Nephron progenitor cell (in vitro differentiated cells): ENCODE results near the gene KCNE2.

ENCODE experiments used
- DNase-seq: peaks from one replicate; pipeline ENCODE4 v3.0.0; 2021
- H3K27ac Mint-ChIP-seq: 2 replicates; pipeline ENCODE4 v1.8.0; 2021; ENCODE audit warnings: mild to moderate bottlenecking, moderate library complexity, mixed read lengths
- H3K27me3 Mint-ChIP-seq: 2 replicates; pipeline ENCODE4 v1.8.0; 2021; ENCODE audit warnings: mild to moderate bottlenecking, low read depth, mixed read lengths; ENCODE audit not compliant: poor library complexity
- H3K36me3 Mint-ChIP-seq: 2 replicates; pipeline ENCODE4 v1.8.0; 2021; ENCODE audit warnings: low read depth, mixed read lengths
- H3K4me1 Mint-ChIP-seq: 2 replicates; pipeline ENCODE4 v1.8.0; 2021; ENCODE audit warnings: mixed read lengths
- H3K4me3 Mint-ChIP-seq: 2 replicates; pipeline ENCODE4 v1.8.0; 2021; ENCODE audit warnings: mild to moderate bottlenecking, moderate library complexity, mixed read lengths
- H3K9me3 Mint-ChIP-seq: 2 replicates; pipeline ENCODE4 v1.8.0; 2021; ENCODE audit warnings: mild to moderate bottlenecking, moderate library complexity, mixed read lengths
- TF ChIP-seq, protein P1 (sequence below): fragments of 200-600 bp; sonication (generic); IDR thresholded peaks from 2 replicates; pipeline ENCODE4 v1.5.0; 2021; ENCODE audit warnings: antibody characterized with exemption

Gene KCNE2

DNA sequence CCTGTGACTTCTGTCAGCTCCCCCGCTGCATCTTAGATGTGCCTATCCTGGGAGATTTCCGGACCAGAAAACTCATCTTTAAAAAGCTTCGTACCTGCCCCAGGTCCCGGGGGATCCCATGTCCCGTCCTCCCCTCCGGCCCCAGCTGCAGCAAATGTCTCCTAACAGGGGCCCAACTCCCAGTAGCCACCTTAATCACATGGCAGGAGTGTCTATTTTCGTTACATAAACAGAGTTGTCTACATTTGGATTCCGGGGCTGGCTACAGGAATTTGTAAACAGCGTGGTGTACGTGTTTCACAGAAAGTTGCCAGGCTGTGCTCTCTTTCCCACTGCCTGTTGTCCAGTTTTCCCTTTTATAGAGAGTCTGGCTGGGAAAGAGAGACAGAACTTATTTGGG, 17.9 kb upstream of the KCNE2 start:
- no peak overlapping the region for H3K4me3 Mint-ChIP-seq
- no peak overlapping the region for H3K27ac Mint-ChIP-seq

GRCh38 chr21:34348890-34349519, 14.8 kb upstream of the KCNE2 start:
- peaks cover 9% of the 10 kb centered on the region for H3K27me3 Mint-ChIP-seq
- peaks cover 39% of the 10 kb centered on the region for H3K4me1 Mint-ChIP-seq
- H3K27ac Mint-ChIP-seq: no peak overlapping the region
- no peak for DNase-seq
- H3K9me3 Mint-ChIP-seq: peaks cover 4% of the 10 kb centered on the region
- H3K4me3 Mint-ChIP-seq: no peak overlapping the region
- TF ChIP-seq, protein P1, sequence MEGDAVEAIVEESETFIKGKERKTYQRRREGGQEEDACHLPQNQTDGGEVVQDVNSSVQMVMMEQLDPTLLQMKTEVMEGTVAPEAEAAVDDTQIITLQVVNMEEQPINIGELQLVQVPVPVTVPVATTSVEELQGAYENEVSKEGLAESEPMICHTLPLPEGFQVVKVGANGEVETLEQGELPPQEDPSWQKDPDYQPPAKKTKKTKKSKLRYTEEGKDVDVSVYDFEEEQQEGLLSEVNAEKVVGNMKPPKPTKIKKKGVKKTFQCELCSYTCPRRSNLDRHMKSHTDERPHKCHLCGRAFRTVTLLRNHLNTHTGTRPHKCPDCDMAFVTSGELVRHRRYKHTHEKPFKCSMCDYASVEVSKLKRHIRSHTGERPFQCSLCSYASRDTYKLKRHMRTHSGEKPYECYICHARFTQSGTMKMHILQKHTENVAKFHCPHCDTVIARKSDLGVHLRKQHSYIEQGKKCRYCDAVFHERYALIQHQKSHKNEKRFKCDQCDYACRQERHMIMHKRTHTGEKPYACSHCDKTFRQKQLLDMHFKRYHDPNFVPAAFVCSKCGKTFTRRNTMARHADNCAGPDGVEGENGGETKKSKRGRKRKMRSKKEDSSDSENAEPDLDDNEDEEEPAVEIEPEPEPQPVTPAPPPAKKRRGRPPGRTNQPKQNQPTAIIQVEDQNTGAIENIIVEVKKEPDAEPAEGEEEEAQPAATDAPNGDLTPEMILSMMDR: no peak
- no peaks in the 10 kb centered on the region for H3K36me3 Mint-ChIP-seq

More for the DNA sequence above, 17.9 kb upstream of the KCNE2 start:
- no peak for DNase-seq
- no peaks in the 10 kb centered on the region for H3K36me3 Mint-ChIP-seq
- TF ChIP-seq, protein P1: no peak
- H3K9me3 Mint-ChIP-seq: peaks cover 4% of the 10 kb centered on the region
- H3K4me1 Mint-ChIP-seq: peaks cover 45% of the 10 kb centered on the region
- H3K27me3 Mint-ChIP-seq: peaks cover 6% of the 10 kb centered on the region

DNA sequence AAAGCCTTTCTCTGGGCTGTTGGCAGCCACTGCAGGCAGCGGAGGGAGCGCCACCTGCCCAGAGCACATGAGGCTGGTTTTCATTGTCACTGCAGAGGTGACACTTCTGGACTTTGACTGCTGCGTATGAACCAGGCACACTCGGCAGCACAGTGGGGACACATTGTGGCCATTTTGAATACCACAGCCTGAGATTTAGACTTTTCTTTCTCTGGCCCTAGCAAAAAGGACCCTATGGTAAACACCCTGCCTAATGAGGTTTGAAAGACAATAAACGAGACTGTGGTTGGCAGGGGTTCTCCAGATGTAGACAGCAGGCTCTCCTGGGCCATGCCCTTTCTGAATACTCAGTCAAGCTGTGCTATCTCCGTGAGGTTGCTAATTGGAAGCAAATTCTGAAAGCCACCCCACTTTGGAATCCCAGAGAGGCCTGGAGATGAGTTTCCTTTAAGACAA, 12.0 kb upstream of the KCNE2 start:
- H3K9me3 Mint-ChIP-seq: peaks cover 7% of the 10 kb centered on the region
- no peak overlapping the region for H3K4me3 Mint-ChIP-seq
- TF ChIP-seq, protein P1: peak; percentile 65
- H3K4me1 Mint-ChIP-seq: peaks cover 11% of the 10 kb centered on the region
- peak; percentile 37 for DNase-seq
- H3K36me3 Mint-ChIP-seq: peaks cover 3% of the 10 kb centered on the region
- peaks cover 17% of the 10 kb centered on the region for H3K27me3 Mint-ChIP-seq
- no peak overlapping the region for H3K27ac Mint-ChIP-seq

GRCh38 chr21:34352556-34352955, 11.2 kb upstream of the KCNE2 start:
- DNase-seq: no peak
- peaks cover 17% of the 10 kb centered on the region for H3K27me3 Mint-ChIP-seq
- no peak overlapping the region for H3K27ac Mint-ChIP-seq
- H3K4me3 Mint-ChIP-seq: no peak overlapping the region
- H3K4me1 Mint-ChIP-seq: peaks cover 4% of the 10 kb centered on the region
- peaks cover 3% of the 10 kb centered on the region for H3K36me3 Mint-ChIP-seq
- peaks cover 14% of the 10 kb centered on the region for H3K9me3 Mint-ChIP-seq
- TF ChIP-seq, protein P1: no peak

DNA sequence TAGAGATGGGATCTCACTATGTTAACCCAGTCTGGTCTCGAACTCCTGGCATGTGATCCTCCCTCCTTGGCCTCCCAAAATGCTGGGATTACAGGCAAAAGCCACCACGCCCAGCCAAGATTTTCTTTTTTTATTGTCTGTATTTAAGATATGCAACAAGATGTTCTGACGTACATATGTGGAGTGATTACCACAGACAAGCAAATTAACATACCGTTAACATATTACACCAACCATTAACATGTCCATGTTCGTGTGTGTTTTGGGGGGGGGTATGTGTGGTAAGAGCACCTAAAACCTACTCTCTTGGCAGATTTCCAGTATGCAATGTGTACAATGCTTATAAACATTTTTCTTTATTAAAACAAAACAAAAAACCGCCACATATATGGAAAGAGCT, 10.6 kb upstream of the KCNE2 start:
- Mint-ChIP-seq H3K9me3 (peaks cover 14% of the 10 kb centered on the region), H3K4me1 (no peaks in the 10 kb centered on the region), H3K36me3 (peaks cover 3% of the 10 kb centered on the region), H3K4me3 (no peak overlapping the region), H3K27me3 (peaks cover 17% of the 10 kb centered on the region), H3K27ac (no peak overlapping the region)
- TF ChIP-seq, protein P1: no peak
- no peak for DNase-seq

DNA sequence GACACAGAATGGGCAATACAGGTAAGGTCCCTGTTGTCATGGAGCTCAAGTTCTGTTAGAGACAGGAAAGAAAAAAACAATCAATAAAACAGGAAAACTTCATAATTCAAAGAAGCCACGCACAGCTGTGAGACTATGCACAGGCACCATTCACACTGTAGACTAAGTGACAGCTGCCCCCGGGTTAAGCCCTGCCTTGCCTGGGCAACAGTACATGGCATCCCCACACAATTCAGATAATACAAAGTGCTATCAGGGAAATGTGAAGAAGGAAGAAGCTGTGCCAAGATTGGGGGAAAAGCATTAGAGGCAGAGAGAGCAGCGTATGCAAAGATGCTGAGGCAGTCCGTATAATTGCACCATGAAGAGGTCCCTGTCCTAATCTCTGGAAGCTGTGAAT, 9.0 kb upstream of the KCNE2 start:
- H3K27ac Mint-ChIP-seq: no peak overlapping the region
- H3K4me3 Mint-ChIP-seq: no peak overlapping the region
- peaks cover 9% of the 10 kb centered on the region for H3K36me3 Mint-ChIP-seq
- peaks cover 31% of the 10 kb centered on the region for H3K9me3 Mint-ChIP-seq
- no peaks in the 10 kb centered on the region for H3K4me1 Mint-ChIP-seq
- no peak for DNase-seq
- TF ChIP-seq, protein P1: no peak
- peaks cover 17% of the 10 kb centered on the region for H3K27me3 Mint-ChIP-seq
